Stimulated activated naive B cell treated with anti-CD40 and anti-IgM and Interleukin-4, amounts not matched to agents 10 μg/mL and 1 μg/mL and 100 μg/mL, for 72 hours (primary cell): ENCODE measurements around the gene RIMS4.
A peak's percentile ranks its signal among the peaks of the same experiment; 100 is the strongest.

Experiments
- ATAC-seq, 2 donors: fragments of 150-1000 bp; cut with Tn5 transposase; replicated peaks; 2 replicates each; pipeline ENCODE4 v1.10.0; 2021; ENCODE audit warnings: moderate library complexity in 1 of 2
- DNase-seq: peaks from one replicate; pipeline ENCODE4 v3.0.0; 2021
- H3K27ac Mint-ChIP-seq: one replicate; pipeline ENCODE4 v1.8.0; 2022; ENCODE audit warnings: mild to moderate bottlenecking, mixed read lengths
- H3K27me3 Mint-ChIP-seq, 2 donors: one replicate each; pipeline ENCODE4 v1.8.0; 2022; ENCODE audit warnings: mixed read lengths in 2 of 2
- H3K36me3 Mint-ChIP-seq, 2 donors: one replicate each; pipeline ENCODE4 v1.8.0; 2022; ENCODE audit warnings: mixed read lengths in 2 of 2, mild to moderate bottlenecking in 1 of 2
- H3K4me1 Mint-ChIP-seq, 2 donors: one replicate each; pipeline ENCODE4 v1.8.0; 2022; ENCODE audit warnings: mixed read lengths in 2 of 2, mild to moderate bottlenecking in 1 of 2
- H3K4me3 Mint-ChIP-seq, 2 donors: one replicate each; pipeline ENCODE4 v1.8.0; 2022; ENCODE audit warnings: mild to moderate bottlenecking in 2 of 2, mixed read lengths in 2 of 2, moderate library complexity in 1 of 2
- H3K9me3 Mint-ChIP-seq, 2 donors: one replicate each; pipeline ENCODE4 v1.8.0; 2022; ENCODE audit warnings: mixed read lengths in 2 of 2, mild to moderate bottlenecking in 1 of 2

RIMS4 gene

GRCh38 chr20:44810391-44811149 lies at the start of gene RIMS4:
TSS of gene RIMS4 (minus strand) at chr20:44810546. CDS start at chr20:44810271, 275 bp downstream.
- DNase-seq (no peak), ATAC-seq (peak; percentile 47 to 49)
- no peak within 1 kb of the TSS for H3K27ac Mint-ChIP-seq
- peak within 1 kb of the TSS; percentile 57 to 71 for H3K4me3 Mint-ChIP-seq
- peaks cover 3 to 4% of the 10 kb centered on the region in 2 donors for H3K36me3 Mint-ChIP-seq
- peaks cover 10 to 14% of the 10 kb centered on the region in 2 donors for H3K4me1 Mint-ChIP-seq
- peaks cover 2 to 5% of the 10 kb centered on the region in 2 donors for H3K9me3 Mint-ChIP-seq
- peaks cover 61 to 71% of the 10 kb centered on the region in 2 donors for H3K27me3 Mint-ChIP-seq

GRCh38 chr20:44858606-44859360 lies 48.4 kb upstream of the RIMS4 start:
- ATAC-seq (no peak), DNase-seq (no peak)
- Mint-ChIP-seq H3K36me3 (peaks cover 3 to 4% of the 10 kb centered on the region in 2 donors), H3K4me1 (peaks cover 3 to 15% of the 10 kb centered on the region in 2 donors), H3K9me3 (peaks cover 7 to 10% of the 10 kb centered on the region in 2 donors), H3K4me3 (no peak overlapping the region), H3K27ac (no peak overlapping the region), H3K27me3 (peaks cover 5 to 7% of the 10 kb centered on the region in 2 donors)

GRCh38 chr20:44856856-44857448 lies 46.6 kb upstream of the RIMS4 start:
- DNase-seq (no peak), ATAC-seq (no peak)
- H3K4me3 Mint-ChIP-seq, result no peak overlapping the region
- H3K36me3 Mint-ChIP-seq, result peaks cover 3 to 4% of the 10 kb centered on the region in 2 donors
- peaks cover 7 to 10% of the 10 kb centered on the region in 2 donors for H3K9me3 Mint-ChIP-seq
- no peak overlapping the region for H3K27ac Mint-ChIP-seq
- peaks cover 3 to 15% of the 10 kb centered on the region in 2 donors for H3K4me1 Mint-ChIP-seq
- H3K27me3 Mint-ChIP-seq, result peaks cover 5 to 18% of the 10 kb centered on the region in 2 donors

GRCh38 chr20:44856442-44856841 lies 46.1 kb upstream of the RIMS4 start:
- H3K27ac Mint-ChIP-seq, result no peak overlapping the region
- peaks cover 3 to 4% of the 10 kb centered on the region in 2 donors for H3K36me3 Mint-ChIP-seq
- H3K4me3 Mint-ChIP-seq, result no peak overlapping the region

GRCh38 chr20:44851545-44851944 lies 41.2 kb upstream of the RIMS4 start:
- DNase-seq (no peak), ATAC-seq (no peak)
- H3K27ac Mint-ChIP-seq, result no peak overlapping the region
- peaks cover 1% of the 10 kb centered on the region in 2 donors for H3K36me3 Mint-ChIP-seq
- no peak overlapping the region for H3K4me3 Mint-ChIP-seq
- H3K4me1 Mint-ChIP-seq, result peaks cover 1 to 3% of the 10 kb centered on the region in 2 donors
- H3K27me3 Mint-ChIP-seq, result peaks cover 12 to 17% of the 10 kb centered on the region in 2 donors
- peaks cover 2% of the 10 kb centered on the region in 2 donors for H3K9me3 Mint-ChIP-seq

More at GRCh38 chr20:44856442-44856841, 46.1 kb upstream of the RIMS4 start:
- Mint-ChIP-seq H3K4me1 (peaks cover 3 to 15% of the 10 kb centered on the region in 2 donors), H3K27me3 (peaks cover 5 to 18% of the 10 kb centered on the region in 2 donors), H3K9me3 (peaks cover 7 to 10% of the 10 kb centered on the region in 2 donors)
- DNase-seq, result no peak
- no peak for ATAC-seq

- Mint-ChIP-seq H3K36me3 (no peaks in the 10 kb centered on the region), H3K27me3 (peaks cover 14 to 17% of the 10 kb centered on the region in 2 donors), H3K4me3 (no peak overlapping the region), H3K4me1 (no peaks in the 10 kb centered on the region), H3K9me3 (peaks cover 0 to 2% of the 10 kb centered on the region in 2 donors), H3K27ac (no peak overlapping the region)
- DNase-seq (no peak), ATAC-seq (no peak)
These were observed 40.5 kb upstream of the RIMS4 start for GRCh38 chr20:44850837-44851236.

GRCh38 chr20:44850272-44850671 lies 39.9 kb upstream of the RIMS4 start:
- H3K4me1 Mint-ChIP-seq, result no peaks in the 10 kb centered on the region
- no peaks in the 10 kb centered on the region for H3K36me3 Mint-ChIP-seq
- peaks cover 0 to 2% of the 10 kb centered on the region in 2 donors for H3K9me3 Mint-ChIP-seq
- H3K4me3 Mint-ChIP-seq, result no peak overlapping the region
- no peak for ATAC-seq
- no peak overlapping the region for H3K27ac Mint-ChIP-seq
- H3K27me3 Mint-ChIP-seq, result peaks cover 14 to 17% of the 10 kb centered on the region in 2 donors
- no peak for DNase-seq

GRCh38 chr20:44849703-44850102 lies 39.4 kb upstream of the RIMS4 start:
- ATAC-seq (no peak), DNase-seq (no peak)
- H3K4me1 Mint-ChIP-seq, result no peaks in the 10 kb centered on the region
- peaks cover 0 to 2% of the 10 kb centered on the region in 2 donors for H3K9me3 Mint-ChIP-seq
- no peak overlapping the region for H3K4me3 Mint-ChIP-seq
- no peak overlapping the region for H3K27ac Mint-ChIP-seq
- H3K36me3 Mint-ChIP-seq, result no peaks in the 10 kb centered on the region
- H3K27me3 Mint-ChIP-seq, result peaks cover 19 to 23% of the 10 kb centered on the region in 2 donors

GRCh38 chr20:44848254-44849015 lies 38.1 kb upstream of the RIMS4 start:
- DNase-seq (no peak), ATAC-seq (no peak)
- Mint-ChIP-seq H3K4me1 (no peaks in the 10 kb centered on the region), H3K9me3 (peaks cover 0 to 2% of the 10 kb centered on the region in 2 donors), H3K27ac (no peak overlapping the region), H3K36me3 (no peaks in the 10 kb centered on the region), H3K4me3 (no peak overlapping the region), H3K27me3 (peaks cover 22 to 27% of the 10 kb centered on the region in 2 donors)

- Mint-ChIP-seq H3K27ac (no peak overlapping the region), H3K4me3 (no peak overlapping the region), H3K9me3 (peaks cover 4% of the 10 kb centered on the region in 2 donors), H3K4me1 (no peaks in the 10 kb centered on the region), H3K36me3 (no peaks in the 10 kb centered on the region), H3K27me3 (peaks cover 28 to 30% of the 10 kb centered on the region in 2 donors)
- DNase-seq, result no peak
- no peak for ATAC-seq
These were observed 33.5 kb upstream of the RIMS4 start for GRCh38 chr20:44843876-44844275.

GRCh38 chr20:44841955-44842354 lies 31.6 kb upstream of the RIMS4 start:
- Mint-ChIP-seq H3K27me3 (peaks cover 22 to 37% of the 10 kb centered on the region in 2 donors), H3K4me1 (no peaks in the 10 kb centered on the region), H3K36me3 (no peaks in the 10 kb centered on the region), H3K9me3 (peaks cover 4 to 8% of the 10 kb centered on the region in 2 donors), H3K27ac (no peak overlapping the region), H3K4me3 (no peak overlapping the region)
- DNase-seq (no peak), ATAC-seq (no peak)

- H3K27me3 Mint-ChIP-seq, result peaks cover 22 to 33% of the 10 kb centered on the region in 2 donors
- DNase-seq (no peak), ATAC-seq (no peak)
- no peaks in the 10 kb centered on the region for H3K36me3 Mint-ChIP-seq
- H3K4me1 Mint-ChIP-seq, result no peaks in the 10 kb centered on the region
- H3K27ac Mint-ChIP-seq, result no peak overlapping the region
- peaks cover 3 to 8% of the 10 kb centered on the region in 2 donors for H3K9me3 Mint-ChIP-seq
- H3K4me3 Mint-ChIP-seq, result no peak overlapping the region
These were observed 30.5 kb upstream of the RIMS4 start for GRCh38 chr20:44840826-44841225.

- H3K4me1 Mint-ChIP-seq, result no peaks in the 10 kb centered on the region
- no peak overlapping the region for H3K27ac Mint-ChIP-seq
- H3K9me3 Mint-ChIP-seq, result peaks cover 3 to 8% of the 10 kb centered on the region in 2 donors
- H3K27me3 Mint-ChIP-seq, result peaks cover 21 to 32% of the 10 kb centered on the region in 2 donors
- no peak for DNase-seq
- ATAC-seq, result no peak
- no peak overlapping the region for H3K4me3 Mint-ChIP-seq
- H3K36me3 Mint-ChIP-seq, result no peaks in the 10 kb centered on the region
These were observed 29.1 kb upstream of the RIMS4 start for GRCh38 chr20:44839481-44839880.

- Mint-ChIP-seq H3K36me3 (no peaks in the 10 kb centered on the region), H3K27me3 (peaks cover 21 to 28% of the 10 kb centered on the region in 2 donors), H3K4me3 (no peak overlapping the region), H3K27ac (no peak overlapping the region), H3K4me1 (no peaks in the 10 kb centered on the region), H3K9me3 (peaks cover 3 to 8% of the 10 kb centered on the region in 2 donors)
- DNase-seq (no peak), ATAC-seq (no peak)
These were observed 28.2 kb upstream of the RIMS4 start for GRCh38 chr20:44838521-44838920.
